D721Med (cell line): ENCODE measurements around the gene GALNT18.

Experiments used
- DNase-seq: peaks from one replicate; pipeline ENCODE4 v3.0.0; 2011; ENCODE audit warnings: low spot score; ENCODE audit not compliant: insufficient read length
- FAIRE-seq: peaks from 2 replicates; lab custom pipeline; 2011; peaks lifted over from hg19 to GRCh38; lab: Jason Lieb, UNC
- CTCF ChIP-seq: IDR thresholded peaks from 2 replicates; pipeline ENCODE4 v1.5.1; 2012; ENCODE audit warnings: mild to moderate bottlenecking, control low read depth; ENCODE audit not compliant: insufficient read depth; ENCODE audit errors: missing control alignments

Gene GALNT18

GRCh38 chr11:11384829-11385228, 237.0 kb downstream of the GALNT18 start:
- FAIRE-seq (no peak), DNase-seq (no peak)
- TF ChIP-seq CTCF, result no peak

- no peak for TF ChIP-seq CTCF
- FAIRE-seq (no peak), DNase-seq (no peak)
These were observed 237.8 kb downstream of the GALNT18 start for GRCh38 chr11:11383995-11384394.

DNA sequence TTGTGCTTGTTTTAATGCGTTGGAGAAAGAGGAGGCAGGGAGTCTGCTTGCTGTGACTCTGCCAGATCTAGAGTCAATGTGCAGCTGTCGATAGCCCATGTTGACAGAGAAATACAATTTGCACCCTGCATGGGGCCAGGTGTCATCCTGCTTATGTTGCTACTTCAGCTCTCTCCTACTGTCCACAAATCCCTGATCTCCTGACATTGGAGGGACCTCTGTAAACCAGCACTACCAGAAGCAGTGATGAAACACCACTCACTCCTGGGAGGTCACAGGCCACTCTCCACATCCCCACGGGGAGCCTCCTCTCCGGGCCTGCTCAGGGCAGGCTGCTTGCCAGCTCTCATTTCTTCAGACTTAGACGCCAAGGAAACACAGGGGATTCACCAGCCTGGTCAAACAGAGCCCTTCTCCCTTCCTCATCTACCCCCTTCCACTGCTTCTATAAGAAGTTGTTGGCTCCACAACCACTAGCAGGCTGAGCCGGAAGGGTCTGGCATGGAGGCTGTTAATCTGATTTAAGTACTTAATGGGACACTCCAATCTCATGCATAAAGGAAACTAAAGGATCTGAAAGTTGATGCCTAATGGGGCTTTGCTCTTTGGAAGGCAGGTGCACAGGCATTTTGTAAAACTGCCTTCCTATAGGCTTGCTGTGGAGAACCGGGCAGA, 238.8 kb downstream of the GALNT18 start:
- TF ChIP-seq CTCF, result no peak
- DNase-seq (no peak), FAIRE-seq (no peak)

DNA sequence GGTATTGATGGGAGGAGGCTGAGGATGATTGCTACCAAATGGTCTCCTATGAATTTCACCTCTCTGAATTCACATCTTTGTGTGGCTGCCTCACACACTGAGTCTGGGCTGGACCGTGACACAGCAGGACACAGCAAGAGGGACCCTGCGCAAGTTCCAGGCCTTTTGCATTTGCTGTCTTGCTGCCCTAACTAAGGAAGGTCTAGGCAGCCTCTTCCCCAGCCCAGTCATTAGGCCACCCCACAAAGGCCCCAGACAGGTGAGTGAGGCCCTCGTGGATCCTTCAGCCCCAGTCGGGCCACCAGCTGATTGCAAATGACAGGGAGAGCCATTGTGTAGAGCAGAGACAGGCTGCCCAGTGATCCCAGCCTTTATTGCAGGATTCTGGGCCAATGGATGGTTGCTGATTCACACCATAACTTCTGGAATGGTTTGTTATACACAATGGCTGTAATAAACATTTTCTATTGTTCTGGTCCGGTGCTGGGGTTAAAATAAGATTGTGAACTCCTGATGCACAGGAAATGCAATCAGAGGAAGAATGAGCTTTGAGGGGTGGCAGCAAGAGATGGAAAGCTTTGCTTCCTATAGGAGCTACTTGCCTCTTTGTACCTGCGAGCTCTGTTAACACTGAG, 240.2 kb downstream of the GALNT18 start:
- no peak for DNase-seq
- TF ChIP-seq CTCF, result no peak
- no peak for FAIRE-seq

- no peak for DNase-seq
- no peak for TF ChIP-seq CTCF
- FAIRE-seq, result no peak
These were observed 240.9 kb downstream of the GALNT18 start for GRCh38 chr11:11380883-11381282.

- FAIRE-seq, result no peak
- TF ChIP-seq CTCF, result no peak
- no peak for DNase-seq
These were observed 241.5 kb downstream of the GALNT18 start for GRCh38 chr11:11380340-11380739.

DNA sequence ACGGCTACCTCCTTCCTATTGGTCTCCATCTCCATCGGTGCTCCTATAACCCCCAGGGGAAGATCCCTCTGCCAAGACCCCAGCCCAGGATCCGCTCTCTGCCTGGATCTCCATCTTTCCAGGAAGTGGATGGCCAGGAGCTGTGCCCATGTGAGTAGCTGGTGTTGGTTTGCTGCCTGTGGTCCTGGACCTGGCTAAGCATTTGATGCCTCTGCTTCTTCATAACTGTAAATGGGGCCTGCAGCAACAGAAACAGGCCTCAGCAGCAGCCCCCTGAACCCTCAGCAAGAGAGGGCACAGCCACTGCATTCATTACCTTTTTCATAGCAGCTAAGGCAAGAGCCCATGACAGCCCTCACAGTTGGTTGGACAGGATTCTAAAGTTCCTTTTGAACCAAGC, 242.1 kb downstream of the GALNT18 start:
- no peak for TF ChIP-seq CTCF
- DNase-seq (no peak), FAIRE-seq (no peak)
